Measurements from ENCODE around the gene PTPRN2.
"Not testable (repeated sequence)": the region's sequence is repeated elsewhere in the genome, so short reads cannot be mapped to it uniquely, and the experiment has no call there.

The PTPRN2 gene

GRCh38 chr7:157493017-157493416 is 1094.6 kb downstream of the PTPRN2 start:
- intact Hi-C loops (cut with DNase I): no loop called here
- peak in 5 of 42 donors; percentile 5 to 31 (median 14) for DNase-seq

GRCh38 chr7:157490465-157490912 is 1097.1 kb downstream of the PTPRN2 start:
- intact Hi-C loops (cut with DNase I): no loop called here
- DNase-seq: peak in 6 of 42 donors; percentile 6 to 34 (median 12)

- peak in 1 of 42 donors; percentile 14 for DNase-seq
Observed at GRCh38 chr7:157489870-157490269, 1097.8 kb downstream of the PTPRN2 start.

More at GRCh38 chr7:157489870-157490269, 1097.8 kb downstream of the PTPRN2 start:
- intact Hi-C loops (cut with DNase I): not testable (repeated sequence)

Measured in head of caudate nucleus (tissue), 42 donors.